GF-D8 (cell line): Measurements from ENCODE around the gene ADAMTS17.

Experiments used
- DNase-seq: peaks from one replicate; lab custom pipeline; 2025; lab: John Stamatoyannopoulos, UW

ADAMTS17 gene

DNA sequence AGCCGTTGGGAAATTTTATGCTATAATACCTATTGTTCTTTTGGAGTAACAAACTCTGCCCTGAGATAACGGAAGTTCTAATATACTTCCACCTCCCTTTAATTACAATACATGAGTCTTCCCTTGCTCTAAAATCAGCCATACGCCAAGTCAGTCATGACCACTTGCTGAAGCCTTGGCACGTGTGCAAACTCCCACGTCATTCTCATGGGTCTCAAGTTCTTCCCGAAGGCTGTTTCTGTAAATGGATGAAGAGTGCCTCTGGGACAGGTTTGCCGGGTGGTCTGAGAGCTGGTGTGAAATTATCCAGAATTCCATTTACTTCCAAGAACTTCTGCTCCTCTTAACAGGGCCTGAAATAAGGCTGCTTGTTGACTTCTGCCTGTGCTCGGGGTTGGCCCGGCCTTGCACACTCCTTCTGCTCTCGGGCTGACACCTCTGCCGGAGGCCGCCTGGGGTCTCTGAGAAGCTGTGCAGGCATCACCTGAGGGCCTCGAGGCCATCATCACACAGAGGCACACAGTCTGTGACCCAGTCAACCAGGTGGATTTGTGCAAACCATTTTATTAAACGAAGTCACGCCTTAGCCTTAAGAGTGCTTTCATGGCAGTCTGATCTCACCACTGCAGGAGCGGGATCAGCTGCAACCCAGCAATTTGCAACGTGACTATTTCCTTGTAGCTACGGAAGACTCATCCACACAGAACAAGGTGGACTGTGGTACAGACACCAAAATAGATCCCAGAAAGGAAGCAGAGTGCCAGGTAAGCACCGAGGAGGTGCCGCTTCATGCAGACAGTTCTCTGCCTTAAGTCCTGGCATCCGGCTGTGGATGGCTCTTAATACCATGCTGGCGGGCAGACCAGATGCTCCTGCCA is 120.1 kb downstream of the ADAMTS17 start:
- no peak for DNase-seq

DNA sequence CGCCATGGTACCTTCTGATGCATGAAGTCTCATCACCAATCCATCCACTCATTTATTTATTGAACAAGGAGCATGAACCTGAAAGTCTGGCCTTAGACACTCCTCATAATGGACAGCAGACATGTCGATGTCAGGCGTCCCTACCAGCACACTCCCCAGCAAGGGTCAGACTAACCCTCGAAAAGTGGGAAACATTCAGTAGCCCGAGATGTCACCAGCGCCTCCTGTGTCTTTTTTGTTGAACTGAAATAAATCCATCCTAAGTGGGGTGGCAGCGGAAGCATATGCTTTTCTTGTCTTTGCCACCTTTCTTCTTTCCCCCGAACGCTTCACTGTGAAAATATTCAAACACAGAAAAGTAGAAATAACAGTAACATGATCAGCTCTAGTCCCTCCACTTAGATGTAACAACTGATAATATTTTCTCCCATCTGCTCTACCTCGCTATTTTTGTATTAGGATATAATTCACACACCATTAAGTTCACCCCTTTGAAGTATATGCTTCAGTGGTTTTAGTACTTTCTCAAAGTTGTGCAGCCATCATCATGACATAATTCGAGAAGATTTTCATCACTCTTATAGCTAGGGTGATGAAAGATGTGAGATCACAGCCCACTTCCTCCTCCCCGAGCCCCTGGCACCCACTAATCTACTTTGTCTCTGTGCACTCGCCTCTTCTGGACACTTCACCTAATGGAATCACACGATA is 121.6 kb downstream of the ADAMTS17 start:
- no peak for DNase-seq

DNA sequence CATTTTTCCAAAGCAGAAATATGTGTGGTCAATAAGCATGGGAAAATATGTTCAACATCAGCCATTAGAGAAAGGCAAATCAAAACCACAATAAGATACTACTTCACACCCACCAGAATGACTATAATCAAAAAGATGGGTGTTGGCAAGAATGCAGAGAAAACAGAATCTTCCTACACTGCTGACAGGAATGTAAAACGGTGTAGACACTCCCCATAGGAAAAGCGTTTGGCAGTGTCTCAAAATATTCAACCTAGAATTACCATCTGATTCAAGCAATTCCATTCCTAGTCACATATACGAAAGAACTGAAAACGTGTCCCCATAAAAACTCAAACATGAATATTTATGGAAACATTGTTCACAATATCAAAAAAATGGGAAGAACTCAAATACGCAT is 123.3 kb downstream of the ADAMTS17 start:
- DNase-seq = no peak

DNA sequence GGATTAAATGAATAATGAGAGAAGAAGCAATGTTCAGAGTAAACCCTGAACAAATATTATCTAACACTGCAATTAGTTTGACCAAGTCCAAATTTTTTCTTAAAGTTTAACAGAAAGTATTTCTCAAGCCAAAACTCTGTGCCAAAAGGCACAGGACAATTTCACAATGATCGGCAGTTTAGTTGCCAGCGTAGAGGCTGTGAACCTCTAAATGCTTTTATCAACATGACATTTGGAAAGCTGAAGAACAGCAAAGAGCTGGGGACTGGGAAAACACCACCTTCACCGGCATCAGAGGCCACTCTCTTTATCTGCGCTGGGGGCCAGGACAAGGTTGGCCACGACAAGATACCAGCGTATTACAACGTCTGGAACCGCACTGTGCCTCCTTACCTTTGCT is 125.6 kb downstream of the ADAMTS17 start:
- DNase-seq = no peak

DNA sequence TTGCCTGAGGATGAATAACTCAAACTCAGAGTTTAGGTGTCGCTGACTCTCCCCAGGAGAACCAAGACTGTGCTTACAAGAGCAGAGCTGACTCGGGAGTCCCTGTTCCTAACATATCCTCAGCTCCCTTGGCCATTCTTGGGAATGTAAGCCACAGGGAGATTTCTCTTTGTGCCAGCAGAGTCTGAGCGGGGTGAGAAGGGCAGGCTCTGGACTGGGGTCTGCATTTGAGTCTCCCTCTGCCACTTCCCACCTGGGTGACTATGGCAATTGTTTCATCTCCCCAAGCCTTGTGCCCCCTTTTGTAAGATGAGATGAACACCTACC is 126.0 kb downstream of the ADAMTS17 start:
- no peak for DNase-seq

DNA sequence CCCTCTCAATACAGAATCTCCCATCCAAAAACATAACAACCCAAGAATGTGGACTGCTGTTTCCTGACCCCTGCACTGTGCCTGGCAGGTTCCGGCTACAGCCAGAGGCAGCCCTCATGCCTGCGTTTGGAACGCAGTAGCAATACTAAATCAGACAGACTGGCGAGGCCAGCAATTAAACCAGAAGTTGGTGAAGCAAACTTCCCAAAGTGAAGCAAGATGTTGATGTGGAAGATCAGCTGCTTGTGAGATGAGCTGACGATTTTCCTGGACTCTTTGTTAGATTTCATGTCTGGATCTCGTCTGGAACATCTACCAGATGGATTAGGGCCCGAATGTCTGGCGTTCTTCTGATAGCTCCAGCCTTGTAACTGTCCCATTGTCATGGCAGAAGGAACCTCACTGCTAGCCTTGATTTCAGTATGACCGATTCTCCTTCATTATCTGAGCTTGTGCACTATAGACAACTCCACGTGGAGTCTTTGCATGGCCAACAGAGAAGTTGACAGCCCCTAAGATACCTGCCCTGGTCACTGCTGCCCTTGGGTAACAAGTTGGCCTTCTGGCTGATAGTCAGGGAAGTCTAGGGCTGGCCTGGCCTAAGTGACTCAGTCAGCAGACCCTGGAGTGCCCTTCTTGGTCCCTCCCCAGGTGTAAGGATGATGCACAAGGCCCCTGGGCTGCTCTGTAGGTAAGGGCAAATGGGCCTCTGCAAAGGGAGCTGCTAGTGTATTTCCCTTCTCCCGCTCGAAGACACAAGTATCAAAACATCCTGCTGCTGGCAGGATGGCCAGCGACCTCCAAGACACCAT is 126.5 kb downstream of the ADAMTS17 start:
- no peak for DNase-seq

DNA sequence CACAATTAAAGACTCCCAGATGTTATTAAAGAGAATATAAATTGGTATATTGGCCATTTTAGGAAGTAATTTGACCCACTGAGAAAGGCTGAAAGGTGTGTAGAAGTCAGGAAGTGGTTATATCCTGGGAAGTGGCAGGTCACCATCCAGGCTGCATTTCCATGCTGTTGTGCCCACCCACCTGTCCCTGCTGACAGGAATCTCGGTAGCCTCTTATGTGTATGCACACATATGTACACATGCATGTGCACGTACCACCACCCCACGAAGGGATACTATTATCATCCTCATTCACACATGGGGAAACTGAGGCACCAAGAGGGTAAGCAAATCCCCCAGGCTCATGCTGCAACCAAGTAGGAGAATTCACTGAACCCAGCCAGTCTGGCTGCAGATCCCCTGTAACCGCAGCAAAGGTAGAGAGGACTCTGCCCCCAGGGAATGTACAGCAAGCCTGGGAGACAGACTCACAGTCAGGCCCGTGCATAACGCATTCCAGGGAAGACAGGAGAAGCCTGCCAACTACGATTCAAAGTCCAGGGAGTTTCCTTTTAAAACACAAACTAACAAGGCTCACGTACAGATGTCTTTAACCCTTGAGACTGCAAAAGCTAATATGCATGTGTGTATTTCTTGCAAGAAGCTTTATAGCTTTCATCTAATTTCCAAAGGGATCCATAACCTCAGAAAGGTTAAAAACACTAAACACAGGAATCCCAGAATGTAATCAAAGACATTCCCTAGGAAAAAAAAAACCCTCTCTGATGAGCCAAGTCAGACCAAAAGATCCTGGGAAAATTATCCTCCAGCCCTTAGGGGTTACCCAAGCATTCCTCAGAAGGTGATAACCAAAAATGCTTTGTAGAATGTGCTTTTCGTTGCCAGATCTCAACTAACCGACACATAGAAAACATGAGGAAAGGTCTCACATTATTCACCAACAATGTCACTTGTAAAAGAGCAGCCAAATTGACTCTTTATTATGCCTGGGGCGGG is 129.6 kb downstream of the ADAMTS17 start:
- no peak for DNase-seq

DNA sequence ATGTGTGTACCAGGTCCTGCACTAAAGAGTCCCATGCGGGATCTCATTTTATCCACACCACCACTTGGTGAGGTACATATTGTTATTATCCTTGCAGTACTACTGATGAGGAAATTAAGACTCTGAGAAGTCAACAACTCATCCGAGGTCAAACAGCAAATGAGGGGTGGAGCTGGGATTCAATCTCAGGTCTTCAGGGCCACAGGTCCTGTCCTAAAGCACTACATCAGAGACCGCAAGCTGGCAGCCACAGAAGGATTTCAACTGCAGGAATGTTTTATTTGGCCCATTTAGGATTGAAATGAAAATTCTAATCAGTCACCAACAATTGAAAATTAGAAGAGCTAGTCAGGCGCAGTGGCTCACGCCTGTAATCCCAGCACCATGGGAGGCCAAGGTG is 131.4 kb downstream of the ADAMTS17 start:
- DNase-seq = no peak

DNA sequence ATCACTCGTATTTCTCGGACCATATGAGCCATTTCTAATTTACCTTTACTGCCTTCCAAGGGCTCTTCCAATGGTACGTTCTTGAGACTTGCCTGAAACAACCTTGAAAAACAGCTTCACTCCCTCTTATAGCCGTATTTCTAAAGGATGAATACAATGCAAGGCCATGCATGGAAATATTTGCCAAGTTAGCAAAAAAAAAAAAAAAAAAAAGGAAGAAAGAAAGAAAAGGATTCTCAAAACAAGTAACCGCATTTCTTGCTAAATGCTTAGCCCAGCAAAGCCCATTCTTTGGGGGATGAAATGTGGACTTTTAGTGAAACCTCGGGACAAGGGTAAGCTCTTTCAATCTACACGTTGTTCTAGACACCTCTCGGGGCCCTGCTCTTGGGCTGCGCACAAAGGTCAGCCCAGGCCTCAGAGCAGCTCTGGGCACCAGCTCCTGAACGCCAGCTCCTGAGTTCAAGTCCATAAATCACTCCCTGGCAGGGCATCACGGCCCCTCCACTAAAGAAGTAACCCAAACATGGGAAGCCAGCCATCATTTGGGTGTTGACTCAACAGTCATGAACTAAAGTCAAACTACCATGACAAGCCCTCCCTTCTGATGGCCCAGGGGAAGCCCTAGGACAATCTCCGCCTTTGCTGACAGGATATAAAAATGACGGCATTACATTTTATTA is 132.7 kb downstream of the ADAMTS17 start:
- no peak for DNase-seq

DNA sequence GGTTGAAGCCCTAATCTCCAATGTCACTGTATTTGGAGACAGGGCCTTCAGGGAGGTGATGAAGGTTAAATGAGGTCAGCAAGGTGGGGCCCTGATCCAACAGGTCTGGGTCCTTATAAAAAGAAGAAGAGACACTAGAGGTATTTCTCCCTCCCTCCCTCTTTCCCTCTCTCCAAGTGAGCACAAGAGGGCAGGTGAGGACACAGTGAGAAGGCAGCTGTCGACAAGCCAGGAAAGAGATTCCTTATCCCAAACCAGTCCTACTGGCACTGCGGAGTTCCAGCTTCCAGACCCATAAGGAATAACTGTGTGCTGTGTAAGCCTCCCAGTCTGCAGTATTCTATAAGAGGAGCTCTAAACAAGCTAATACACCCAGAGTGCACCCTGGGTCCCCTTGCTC is 134.7 kb downstream of the ADAMTS17 start:
- DNase-seq = no peak

DNA sequence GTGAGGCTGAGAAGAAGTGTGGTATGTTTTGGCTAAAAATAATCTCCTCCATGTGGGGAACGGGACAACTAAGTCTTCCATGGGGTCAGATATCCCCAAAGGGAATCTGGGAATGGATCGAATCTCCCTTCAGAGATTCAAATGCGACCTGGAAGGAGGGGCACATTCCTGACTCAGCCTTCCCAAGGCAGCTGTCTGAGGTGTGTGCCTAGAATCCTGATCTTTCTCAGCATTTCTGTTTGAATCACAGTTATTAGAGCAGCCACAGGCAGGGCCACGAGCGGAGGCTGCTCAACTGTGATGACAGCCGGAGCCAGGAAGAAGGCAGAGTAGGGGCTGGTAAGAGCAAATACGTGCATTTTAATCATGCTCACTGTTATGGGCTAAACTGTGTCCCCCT is 135.1 kb downstream of the ADAMTS17 start:
- no peak for DNase-seq

DNA sequence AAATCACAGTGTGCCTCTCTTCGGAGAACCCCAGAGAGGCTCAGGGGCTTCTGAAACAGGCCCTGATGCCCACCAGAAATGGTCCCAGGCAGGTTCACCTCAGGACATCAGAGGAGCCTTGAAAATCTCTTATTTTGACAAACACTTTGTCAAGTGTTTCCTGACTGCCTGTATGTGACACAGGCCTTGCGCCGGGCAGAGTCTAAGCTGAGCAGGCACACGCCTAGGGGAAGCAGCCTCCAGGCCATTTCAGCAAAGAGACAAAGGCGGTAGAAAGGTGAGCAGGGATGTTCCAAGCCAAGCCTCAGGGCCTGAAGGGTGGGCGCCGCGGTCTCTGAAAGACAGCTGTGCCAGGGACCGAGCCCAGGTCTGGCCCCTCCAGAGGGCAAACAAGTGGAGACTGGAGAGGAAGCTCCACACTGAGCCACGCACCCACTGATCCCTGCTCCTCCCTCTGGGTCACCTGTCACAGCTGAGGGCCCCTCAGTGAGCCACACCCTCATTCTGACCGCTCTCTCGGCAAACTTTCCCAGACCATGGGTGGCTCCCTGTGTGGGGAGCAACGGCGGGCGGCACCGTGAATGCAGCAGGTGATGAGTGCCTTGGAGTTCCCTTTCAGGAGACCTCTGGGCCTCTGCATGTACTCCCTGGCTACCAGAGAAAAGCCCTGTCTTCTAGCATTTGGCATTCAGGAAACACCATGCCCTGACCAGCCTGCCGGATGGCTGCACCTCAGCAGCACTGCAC is 136.1 kb downstream of the ADAMTS17 start:
- DNase-seq = no peak

DNA sequence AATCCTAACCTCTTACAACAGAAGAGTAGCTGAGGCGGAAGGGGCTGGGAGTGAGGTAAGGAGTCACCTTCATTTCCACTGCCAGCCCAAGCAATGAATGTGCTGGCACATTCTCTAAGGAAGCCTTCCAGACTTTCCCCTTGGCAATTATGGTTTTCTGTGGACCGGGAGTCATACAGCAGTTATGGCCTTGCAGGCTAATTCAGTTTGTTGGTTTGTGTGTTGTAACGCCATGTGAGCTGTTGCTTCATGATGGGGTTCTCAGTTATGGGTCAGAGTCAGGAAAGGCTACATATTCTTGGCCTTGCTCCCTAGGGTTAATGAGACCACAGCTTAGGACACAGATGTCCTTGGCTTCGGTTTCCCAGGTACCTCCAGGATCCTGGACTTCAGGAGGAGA is 137.0 kb downstream of the ADAMTS17 start:
- no peak for DNase-seq

DNA sequence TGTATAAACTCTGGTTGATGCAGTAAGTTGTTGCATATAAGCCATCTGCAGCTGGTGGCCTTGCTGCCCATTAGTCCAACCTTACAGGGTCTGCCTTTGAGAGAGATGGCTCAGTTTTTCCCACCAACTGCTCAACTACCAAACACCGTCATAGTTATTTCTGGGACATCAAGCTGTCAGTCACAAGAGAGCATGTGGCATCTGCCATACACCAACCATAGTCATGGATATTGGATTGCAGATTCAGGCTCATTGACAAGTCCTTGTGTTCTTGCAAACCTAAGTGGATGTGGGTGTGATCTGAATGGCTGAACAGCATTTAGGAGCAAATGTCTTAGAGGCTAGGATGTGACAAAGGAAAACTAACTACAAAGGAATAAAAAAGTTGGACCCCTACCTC is 137.6 kb downstream of the ADAMTS17 start:
- no peak for DNase-seq

DNA sequence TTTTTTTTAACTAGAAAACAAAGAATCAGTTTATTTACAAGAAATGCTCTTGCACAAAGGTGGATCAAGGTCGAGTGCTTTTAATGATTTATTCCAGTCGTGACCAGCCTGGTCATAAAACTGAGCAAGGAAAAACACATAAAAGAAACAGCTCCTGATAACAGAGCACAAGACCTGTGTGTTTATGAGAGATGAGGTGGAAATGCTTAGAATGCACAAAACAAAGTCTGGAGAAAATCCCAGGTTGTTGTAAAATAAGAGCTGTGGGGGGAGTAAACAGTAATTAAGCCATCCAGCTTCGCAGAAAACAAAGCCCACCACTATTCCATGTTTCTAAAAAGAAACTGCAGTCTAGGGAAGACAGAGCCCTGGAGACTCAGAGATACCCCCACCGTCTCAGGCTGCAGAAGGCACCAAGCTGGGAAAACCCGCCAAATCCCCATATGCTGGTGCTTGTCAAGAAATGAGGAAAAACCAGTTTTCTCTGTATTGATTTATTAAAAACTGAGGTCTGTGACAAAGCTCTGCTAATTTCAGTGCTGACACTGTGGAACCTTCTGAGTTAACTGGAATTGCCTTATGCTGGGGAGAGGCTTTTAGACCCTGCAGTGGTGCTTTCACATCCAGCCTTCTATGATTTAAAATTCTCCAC is 139.3 kb downstream of the ADAMTS17 start:
- no peak for DNase-seq

DNA sequence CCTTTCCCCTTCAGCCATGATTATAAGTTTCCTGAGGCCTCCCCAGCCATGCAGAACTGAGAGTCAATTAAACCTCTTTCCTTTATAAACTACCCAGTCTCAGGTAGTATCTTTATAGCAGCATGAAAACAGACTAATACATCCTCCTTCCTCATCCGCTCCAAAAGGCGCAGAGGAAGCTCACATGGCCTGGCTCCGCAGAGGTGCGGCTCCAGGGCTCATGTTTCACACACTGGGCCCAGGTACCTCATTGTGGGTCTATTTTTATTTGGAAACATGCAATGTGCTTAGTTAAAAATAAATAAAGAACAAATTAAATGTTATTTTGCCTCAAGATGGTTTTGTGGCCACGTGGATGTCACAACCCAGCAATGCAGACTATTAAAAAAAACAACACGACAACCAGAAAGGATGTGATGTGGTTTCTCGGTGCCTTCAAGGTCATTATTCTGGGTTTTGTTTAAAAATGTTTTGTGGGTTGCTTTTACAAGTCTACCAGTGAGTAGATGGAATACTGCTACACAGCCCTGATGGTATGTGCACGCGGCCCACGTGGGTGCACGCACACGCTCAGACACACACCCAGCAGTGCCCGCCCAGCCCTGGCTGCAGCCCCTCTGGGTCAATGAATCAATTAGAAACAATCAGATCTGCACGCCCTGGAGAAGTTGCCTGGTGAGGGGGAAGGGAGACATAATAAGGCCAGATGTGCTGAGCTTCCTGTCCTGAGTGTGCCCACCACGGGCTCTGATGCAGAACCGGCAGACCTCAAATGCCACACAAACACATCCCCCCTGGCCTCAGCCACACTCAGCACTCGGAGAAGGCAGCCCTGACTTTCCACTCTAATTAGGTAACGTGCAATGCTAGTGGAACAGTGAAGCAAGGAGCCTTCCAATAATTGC is 140.1 kb downstream of the ADAMTS17 start:
- DNase-seq = peak; percentile 12

DNA sequence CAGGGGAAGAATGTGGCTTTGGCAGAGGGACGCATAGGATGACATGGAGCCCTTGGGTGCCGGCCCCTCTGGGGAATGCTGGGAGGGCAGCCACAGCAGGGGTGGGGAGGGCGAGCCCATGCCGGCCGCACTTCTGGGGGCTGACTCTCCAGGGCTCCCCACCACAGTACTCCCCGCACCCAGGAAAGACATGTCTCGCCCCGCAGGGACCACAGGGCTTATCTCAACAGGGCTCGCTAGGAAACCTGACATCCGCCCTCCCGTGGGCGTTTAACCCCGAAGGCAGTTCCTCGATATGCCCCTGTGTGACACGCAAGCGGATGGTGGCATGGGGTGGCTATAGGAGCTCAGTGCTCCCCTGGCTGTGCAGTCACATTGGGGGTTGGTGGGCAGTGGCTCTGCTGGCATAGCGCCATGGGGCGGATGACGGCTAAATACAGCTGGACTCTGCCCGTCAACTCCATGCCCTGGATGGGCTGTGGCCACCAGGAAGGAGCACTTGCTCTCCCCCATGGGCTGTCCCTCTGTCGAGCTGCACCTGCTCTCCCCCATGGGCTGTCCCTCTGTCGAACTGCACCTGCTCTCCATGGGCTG is 141.4 kb downstream of the ADAMTS17 start:
- DNase-seq = no peak

DNA sequence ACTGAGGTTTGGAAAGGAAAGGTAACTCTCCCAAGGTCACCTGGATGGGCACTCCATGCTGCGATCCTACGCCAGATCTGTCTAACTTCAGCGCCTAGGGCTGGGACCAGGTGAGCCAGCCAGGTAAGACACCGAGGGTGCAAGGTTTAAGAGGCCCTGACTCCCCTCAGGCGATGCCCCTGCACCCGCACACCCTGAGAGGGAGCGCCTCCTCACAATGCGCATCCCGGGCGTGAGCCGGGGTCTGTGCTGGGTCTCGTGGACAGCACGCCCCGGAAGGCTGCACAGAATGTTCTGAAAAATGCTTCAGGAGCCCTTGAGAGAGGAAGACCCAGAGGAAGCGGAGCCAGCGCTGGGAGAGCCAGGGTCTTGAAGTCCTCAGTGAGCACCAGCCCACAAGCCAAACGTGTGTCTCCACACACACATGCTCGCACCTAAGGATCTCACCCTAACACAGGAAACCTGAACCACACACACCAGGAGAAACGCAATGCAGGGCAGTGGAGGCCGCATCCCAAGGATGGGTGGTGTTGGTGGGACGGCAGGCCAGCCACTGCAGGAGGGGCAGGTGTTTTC is 142.0 kb downstream of the ADAMTS17 start:
- DNase-seq = no peak
